AG10803 (cell line): ENCODE data around the gene CEBPA.

Source experiments
- DNase-seq: peaks from one replicate; pipeline ENCODE4 v3.0.0; 2010; ENCODE audit warnings: low read depth
- H3K4me3 ChIP-seq: 2 replicates; pipeline ENCODE4 v1.5.1; 2011; ENCODE audit warnings: mild to moderate bottlenecking, low read length, control low read depth
- CTCF ChIP-seq: conservative IDR thresholded peaks from 2 replicates; pipeline ENCODE4 v1.5.1; 2011; ENCODE audit warnings: mild to moderate bottlenecking, low read length, control low read depth, inconsistent platforms

CEBPA gene

GRCh38 chr19:33252418-33252962 lies 49.8 kb downstream of the CEBPA start:
- DNase-seq: no peak
- TF ChIP-seq CTCF: no peak
- no peak overlapping the region for H3K4me3 ChIP-seq

- TF ChIP-seq CTCF: no peak
- no peak for DNase-seq
- H3K4me3 ChIP-seq: no peak overlapping the region
Measured at GRCh38 chr19:33251526-33252090, 50.7 kb downstream of the CEBPA start.

- no peak overlapping the region for H3K4me3 ChIP-seq
- DNase-seq: no peak
- TF ChIP-seq CTCF: no peak
Measured at GRCh38 chr19:33251076-33251475, 51.3 kb downstream of the CEBPA start.

GRCh38 chr19:33250500-33250899 lies 51.8 kb downstream of the CEBPA start:
- no peak overlapping the region for H3K4me3 ChIP-seq
- no peak for DNase-seq
- no peak for TF ChIP-seq CTCF
